ENCODE results near the gene TMEM220.

TMEM220 gene

GRCh38 chr17:10729334-10730193, at the start of gene TMEM220:
TMEM220 (minus strand) TSS chr17:10730023; CDS start chr17:10729851, 172 bp downstream.
- Mint-ChIP-seq H3K27ac (peak within 1 kb of the TSS; percentile 84), H3K36me3 (no peaks in the 10 kb centered on the region), H3K9me3 (no peaks in the 10 kb centered on the region), H3K27me3 (peaks cover 7% of the 10 kb centered on the region), H3K4me1 (peaks cover 6% of the 10 kb centered on the region), H3K4me3 (peak within 1 kb of the TSS; percentile 94)
- DNase-seq (ENCODE audit: low spot score in 2 of 2): peak; percentile 7 to 38
- peak; percentile 75 for ATAC-seq (ENCODE audit: low read depth)

- no peak overlapping the region for H3K4me3 Mint-ChIP-seq
- no peak overlapping the region for H3K27ac Mint-ChIP-seq
- H3K36me3 Mint-ChIP-seq: no peaks in the 10 kb centered on the region
- H3K27me3 Mint-ChIP-seq: peaks cover 5% of the 10 kb centered on the region
- H3K4me1 Mint-ChIP-seq: no peaks in the 10 kb centered on the region
- no peak for ATAC-seq (ENCODE audit: low read depth)
- no peak for DNase-seq (ENCODE audit: low spot score in 2 of 2)
- H3K9me3 Mint-ChIP-seq: peaks cover 10% of the 10 kb centered on the region
Observed at GRCh38 chr17:10779609-10780008, 49.8 kb upstream of the TMEM220 start.

- H3K4me1 Mint-ChIP-seq: no peaks in the 10 kb centered on the region
- H3K27me3 Mint-ChIP-seq: peaks cover 6% of the 10 kb centered on the region
- ATAC-seq (ENCODE audit: low read depth) (no peak), DNase-seq (ENCODE audit: low spot score in 2 of 2) (no peak)
- H3K4me3 Mint-ChIP-seq: no peak overlapping the region
- H3K36me3 Mint-ChIP-seq: no peaks in the 10 kb centered on the region
- H3K9me3 Mint-ChIP-seq: peaks cover 6% of the 10 kb centered on the region
- no peak overlapping the region for H3K27ac Mint-ChIP-seq
Observed at GRCh38 chr17:10777890-10778289, 48.1 kb upstream of the TMEM220 start.

GRCh38 chr17:10777131-10777807, 47.4 kb upstream of the TMEM220 start:
- H3K27me3 Mint-ChIP-seq: peaks cover 6% of the 10 kb centered on the region
- ATAC-seq (ENCODE audit: low read depth): no peak
- DNase-seq (ENCODE audit: low spot score in 2 of 2): no peak
- H3K9me3 Mint-ChIP-seq: peaks cover 3% of the 10 kb centered on the region
- H3K4me3 Mint-ChIP-seq: no peak overlapping the region
- no peak overlapping the region for H3K27ac Mint-ChIP-seq
- no peaks in the 10 kb centered on the region for H3K4me1 Mint-ChIP-seq
- no peaks in the 10 kb centered on the region for H3K36me3 Mint-ChIP-seq

GRCh38 chr17:10776381-10776780, 46.6 kb upstream of the TMEM220 start:
- DNase-seq (ENCODE audit: low spot score in 2 of 2) (no peak), ATAC-seq (ENCODE audit: low read depth) (no peak)
- Mint-ChIP-seq H3K36me3 (peaks cover 3% of the 10 kb centered on the region), H3K9me3 (peaks cover 7% of the 10 kb centered on the region), H3K27ac (no peak overlapping the region), H3K4me3 (no peak overlapping the region), H3K27me3 (peaks cover 10% of the 10 kb centered on the region), H3K4me1 (no peaks in the 10 kb centered on the region)

- peaks cover 9% of the 10 kb centered on the region for H3K9me3 Mint-ChIP-seq
- no peak overlapping the region for H3K4me3 Mint-ChIP-seq
- no peaks in the 10 kb centered on the region for H3K4me1 Mint-ChIP-seq
- no peak overlapping the region for H3K27ac Mint-ChIP-seq
- peaks cover 4% of the 10 kb centered on the region for H3K36me3 Mint-ChIP-seq
- H3K27me3 Mint-ChIP-seq: peaks cover 11% of the 10 kb centered on the region
- no peak for DNase-seq (ENCODE audit: low spot score in 2 of 2)
- no peak for ATAC-seq (ENCODE audit: low read depth)
Observed at GRCh38 chr17:10775740-10776356, 46.0 kb upstream of the TMEM220 start.

DNA sequence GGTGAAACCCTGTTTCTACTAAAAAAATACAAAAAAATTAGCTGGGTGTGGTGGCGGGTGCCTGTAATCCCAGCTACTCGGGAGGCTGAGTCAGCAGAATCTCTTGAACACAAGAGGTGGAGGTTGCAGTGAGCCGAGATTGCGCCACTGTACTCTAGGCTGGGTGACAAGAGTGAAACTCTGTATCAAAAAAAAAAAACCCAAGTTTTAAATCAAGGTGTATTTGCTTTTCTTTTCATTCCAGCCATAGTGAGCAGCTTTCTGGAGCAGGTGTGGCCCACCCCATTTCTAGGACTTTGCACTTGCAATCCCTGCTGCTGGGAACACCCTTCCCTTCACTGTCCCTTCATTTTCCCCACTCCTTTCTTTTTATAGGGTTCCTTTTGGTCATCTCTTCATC, 45.2 kb upstream of the TMEM220 start:
- Mint-ChIP-seq H3K36me3 (peaks cover 4% of the 10 kb centered on the region), H3K9me3 (peaks cover 8% of the 10 kb centered on the region)
- no peak for DNase-seq (ENCODE audit: low spot score in 2 of 2)

GRCh38 chr17:10773391-10773790, 43.6 kb upstream of the TMEM220 start:
- ATAC-seq (ENCODE audit: low read depth) (no peak), DNase-seq (ENCODE audit: low spot score in 2 of 2) (no peak)
- H3K9me3 Mint-ChIP-seq: peaks cover 8% of the 10 kb centered on the region
- H3K4me3 Mint-ChIP-seq: no peak overlapping the region
- no peaks in the 10 kb centered on the region for H3K4me1 Mint-ChIP-seq
- no peak overlapping the region for H3K27ac Mint-ChIP-seq
- H3K27me3 Mint-ChIP-seq: peaks cover 13% of the 10 kb centered on the region
- H3K36me3 Mint-ChIP-seq: peaks cover 4% of the 10 kb centered on the region

More for the DNA sequence above, 45.2 kb upstream of the TMEM220 start:
- ATAC-seq (ENCODE audit: low read depth): no peak
- no peak overlapping the region for H3K4me3 Mint-ChIP-seq
- H3K4me1 Mint-ChIP-seq: no peaks in the 10 kb centered on the region
- no peak overlapping the region for H3K27ac Mint-ChIP-seq
- peaks cover 13% of the 10 kb centered on the region for H3K27me3 Mint-ChIP-seq

DNA sequence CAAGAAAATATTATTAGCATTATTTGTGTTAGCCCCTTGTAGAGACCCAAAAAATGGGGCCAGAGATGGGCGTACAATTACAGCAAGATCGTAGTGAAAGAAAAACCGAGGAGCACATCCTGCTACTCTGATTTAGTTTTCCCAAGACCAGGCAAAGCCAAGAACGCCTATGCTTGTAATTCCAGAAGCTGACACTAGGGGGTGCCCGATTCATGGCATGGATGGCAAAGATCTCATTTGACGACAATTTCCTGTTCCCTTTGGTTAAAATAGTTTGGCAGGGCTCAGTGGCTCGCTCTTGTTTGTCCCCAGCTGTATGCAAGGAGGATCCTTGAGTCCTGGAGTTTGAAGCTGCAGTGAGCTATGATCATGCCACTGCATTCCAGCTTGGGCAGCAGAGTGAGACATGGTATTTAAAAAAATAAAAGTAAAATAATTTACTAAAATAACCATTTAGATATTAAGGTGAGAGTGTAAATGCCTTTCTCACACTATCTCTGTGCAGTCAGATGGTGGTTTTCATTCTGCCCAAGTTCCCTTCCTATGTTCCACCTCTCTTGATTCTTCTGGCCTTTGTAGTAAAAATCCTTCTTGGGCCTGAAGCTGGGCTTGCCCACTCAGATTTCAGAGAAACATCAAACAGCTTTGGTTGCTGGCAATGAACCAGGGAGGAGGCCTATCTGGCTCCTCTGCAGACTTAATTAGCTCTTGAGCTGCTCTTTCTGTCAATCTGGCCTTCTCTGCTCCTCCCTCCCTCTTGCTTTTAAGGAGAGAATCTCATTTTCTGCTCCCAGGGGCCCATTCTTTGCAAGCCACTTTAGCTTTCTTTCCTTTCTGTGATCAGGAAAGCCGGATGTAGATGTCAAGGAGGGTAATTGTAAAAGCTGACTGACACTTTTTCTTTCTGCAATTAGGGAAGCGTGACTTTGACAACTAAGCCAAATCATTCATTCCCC, 42.9 kb upstream of the TMEM220 start:
- DNase-seq (ENCODE audit: low spot score in 2 of 2) (no peak), ATAC-seq (ENCODE audit: low read depth) (no peak)
- Mint-ChIP-seq H3K27me3 (peaks cover 13% of the 10 kb centered on the region), H3K4me3 (no peak overlapping the region), H3K4me1 (no peaks in the 10 kb centered on the region), H3K36me3 (peaks cover 4% of the 10 kb centered on the region), H3K27ac (no peak overlapping the region), H3K9me3 (peaks cover 8% of the 10 kb centered on the region)

- DNase-seq (ENCODE audit: low spot score in 2 of 2) (no peak), ATAC-seq (ENCODE audit: low read depth) (no peak)
- Mint-ChIP-seq H3K4me1 (no peaks in the 10 kb centered on the region), H3K4me3 (no peak overlapping the region), H3K9me3 (peaks cover 9% of the 10 kb centered on the region), H3K27ac (no peak overlapping the region), H3K36me3 (peaks cover 4% of the 10 kb centered on the region), H3K27me3 (peaks cover 13% of the 10 kb centered on the region)
Observed at GRCh38 chr17:10771148-10771547, 41.3 kb upstream of the TMEM220 start.

DNA sequence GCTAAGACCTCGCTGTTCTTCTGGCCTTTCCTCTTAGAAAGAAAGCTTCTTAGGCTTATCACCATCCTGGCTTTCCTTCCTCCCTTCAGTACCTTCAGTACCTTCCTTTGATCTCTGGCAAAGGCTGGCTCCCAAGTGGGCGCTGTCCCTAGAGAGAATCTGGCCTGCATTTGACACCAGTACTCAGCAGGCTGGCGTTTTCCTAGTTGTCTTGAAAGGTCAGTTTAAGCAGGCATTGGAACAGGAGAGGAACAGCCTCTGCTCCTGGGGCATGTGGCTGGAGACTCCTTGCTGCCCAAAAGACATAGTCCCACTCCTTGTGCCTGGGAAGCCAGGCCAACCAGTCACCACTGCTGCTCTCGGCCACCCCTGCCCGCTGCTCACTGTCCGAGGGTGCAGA, 40.0 kb upstream of the TMEM220 start:
- Mint-ChIP-seq H3K4me1 (no peaks in the 10 kb centered on the region), H3K27me3 (peaks cover 9% of the 10 kb centered on the region), H3K9me3 (peaks cover 11% of the 10 kb centered on the region), H3K27ac (no peak overlapping the region), H3K4me3 (no peak overlapping the region), H3K36me3 (peaks cover 4% of the 10 kb centered on the region)
- ATAC-seq (ENCODE audit: low read depth) (no peak), DNase-seq (ENCODE audit: low spot score in 2 of 2) (no peak)

GRCh38 chr17:10768750-10769251, 39.0 kb upstream of the TMEM220 start:
- Mint-ChIP-seq H3K9me3 (peaks cover 11% of the 10 kb centered on the region), H3K4me3 (no peak overlapping the region), H3K27me3 (peaks cover 8% of the 10 kb centered on the region), H3K27ac (no peak overlapping the region), H3K4me1 (no peaks in the 10 kb centered on the region), H3K36me3 (peaks cover 4% of the 10 kb centered on the region)
- no peak for ATAC-seq (ENCODE audit: low read depth)
- DNase-seq (ENCODE audit: low spot score in 2 of 2): no peak

DNA sequence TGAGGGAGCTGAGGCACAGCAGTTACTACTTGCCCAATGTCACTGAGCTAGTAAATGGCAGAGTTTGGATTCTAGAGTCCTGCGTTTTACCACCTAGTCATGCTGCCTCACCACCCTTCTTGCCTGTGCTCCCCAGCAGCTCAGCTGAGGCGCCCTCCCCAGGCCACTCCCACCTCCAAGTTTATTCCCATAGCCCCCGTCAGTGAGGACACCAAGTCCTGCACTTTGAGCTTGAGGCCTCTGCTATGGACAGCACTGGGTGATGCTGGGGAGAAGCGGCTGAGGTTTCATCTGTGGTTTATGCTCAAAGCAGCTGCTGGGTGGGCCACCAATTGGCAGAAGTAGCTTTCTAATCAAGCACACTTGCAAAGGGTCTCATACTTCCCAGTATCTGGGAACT, 37.4 kb upstream of the TMEM220 start:
- Mint-ChIP-seq H3K4me3 (no peak overlapping the region), H3K27me3 (peaks cover 7% of the 10 kb centered on the region), H3K27ac (no peak overlapping the region), H3K9me3 (peaks cover 10% of the 10 kb centered on the region), H3K4me1 (no peaks in the 10 kb centered on the region), H3K36me3 (peaks cover 4% of the 10 kb centered on the region)
- DNase-seq (ENCODE audit: low spot score in 2 of 2) (no peak), ATAC-seq (ENCODE audit: low read depth) (no peak)
